Endothelial cell (in vitro differentiated cells): ENCODE results near the gene ZWILCH. TPM values are rescaled to one million over a fixed set of nuclear protein-coding genes. Genes with fewer than 3 reads are reported as not detected.

ENCODE experiments used
- DNase-seq: peaks from one replicate; pipeline ENCODE4 v3.0.0; 2021; ENCODE audit warnings: low spot score
- H3K27ac Mint-ChIP-seq: one replicate; pipeline ENCODE4 v1.8.0; 2021; ENCODE audit warnings: mixed read lengths, inconsistent platforms; ENCODE audit not compliant: unreplicated experiment
- H3K27me3 Mint-ChIP-seq: one replicate; pipeline ENCODE4 v1.8.0; 2021; ENCODE audit warnings: mild to moderate bottlenecking, moderate library complexity, mixed read lengths, inconsistent platforms; ENCODE audit not compliant: unreplicated experiment
- H3K36me3 Mint-ChIP-seq: one replicate; pipeline ENCODE4 v1.8.0; 2021; ENCODE audit warnings: mild to moderate bottlenecking, low read depth, mixed read lengths, inconsistent platforms; ENCODE audit not compliant: unreplicated experiment
- H3K4me1 Mint-ChIP-seq: one replicate; pipeline ENCODE4 v1.8.0; 2021; ENCODE audit warnings: mild to moderate bottlenecking, mixed read lengths, inconsistent platforms; ENCODE audit not compliant: unreplicated experiment
- H3K4me3 Mint-ChIP-seq: one replicate; pipeline ENCODE4 v1.8.0; 2021; ENCODE audit warnings: mild to moderate bottlenecking, mixed read lengths, inconsistent platforms; ENCODE audit not compliant: unreplicated experiment
- H3K9me3 Mint-ChIP-seq: one replicate; pipeline ENCODE4 v1.8.0; 2021; ENCODE audit warnings: mixed read lengths, inconsistent platforms; ENCODE audit not compliant: unreplicated experiment
- CTCF ChIP-seq: fragments of 200-600 bp; sonication (generic); IDR thresholded peaks from one replicate; pipeline ENCODE4 v1.5.0; 2021; ENCODE audit warnings: antibody characterized with exemption; ENCODE audit not compliant: unreplicated experiment
- total RNA-seq: library from RNA; stranded (reverse); fragmentation: NEBNext Ultra II Directional; extraction: Animal tissue kit (Norgen Biotek cat#: 25700); gene quantifications from one replicate; pipeline ENCODE4 v1.2.1, GENCODE V29; 2021; ENCODE audit not compliant: unreplicated experiment

ZWILCH gene
- total RNA-seq, 1 donor from 2014 or later, result 19.3 TPM

- Mint-ChIP-seq H3K4me1 (peaks cover 3% of the 10 kb centered on the region), H3K27ac (no peak overlapping the region), H3K9me3 (no peaks in the 10 kb centered on the region), H3K27me3 (peaks cover 6% of the 10 kb centered on the region), H3K4me3 (no peak overlapping the region), H3K36me3 (peaks cover 7% of the 10 kb centered on the region)
- DNase-seq, result no peak
- no peak for TF ChIP-seq CTCF
These were observed 67.0 kb downstream of the ZWILCH start for GRCh38 chr15:66572146-66572545.

GRCh38 chr15:66573348-66573718 lies 68.2 kb downstream of the ZWILCH start:
- no peak overlapping the region for H3K4me3 Mint-ChIP-seq
- H3K4me1 Mint-ChIP-seq, result no peaks in the 10 kb centered on the region
- TF ChIP-seq CTCF, result no peak
- H3K9me3 Mint-ChIP-seq, result no peaks in the 10 kb centered on the region
- DNase-seq, result no peak
- no peak overlapping the region for H3K27ac Mint-ChIP-seq
- peaks cover 7% of the 10 kb centered on the region for H3K36me3 Mint-ChIP-seq
- peaks cover 4% of the 10 kb centered on the region for H3K27me3 Mint-ChIP-seq

GRCh38 chr15:66573719-66574595 lies 68.8 kb downstream of the ZWILCH start:
- peaks cover 4% of the 10 kb centered on the region for H3K27me3 Mint-ChIP-seq
- H3K36me3 Mint-ChIP-seq, result peaks cover 7% of the 10 kb centered on the region
- H3K27ac Mint-ChIP-seq, result no peak overlapping the region
- H3K9me3 Mint-ChIP-seq, result no peaks in the 10 kb centered on the region
- no peaks in the 10 kb centered on the region for H3K4me1 Mint-ChIP-seq
- no peak for TF ChIP-seq CTCF
- no peak overlapping the region for H3K4me3 Mint-ChIP-seq
- DNase-seq, result no peak

GRCh38 chr15:66574596-66574950 lies 69.4 kb downstream of the ZWILCH start:
- Mint-ChIP-seq H3K4me3 (no peak overlapping the region), H3K27ac (no peak overlapping the region), H3K27me3 (peaks cover 3% of the 10 kb centered on the region), H3K36me3 (peaks cover 7% of the 10 kb centered on the region), H3K4me1 (no peaks in the 10 kb centered on the region), H3K9me3 (no peaks in the 10 kb centered on the region)
- no peak for DNase-seq
- no peak for TF ChIP-seq CTCF

GRCh38 chr15:66578286-66578875 lies 73.3 kb downstream of the ZWILCH start:
- Mint-ChIP-seq H3K36me3 (no peaks in the 10 kb centered on the region), H3K4me1 (no peaks in the 10 kb centered on the region), H3K4me3 (no peak overlapping the region), H3K27ac (no peak overlapping the region), H3K27me3 (no peaks in the 10 kb centered on the region), H3K9me3 (no peaks in the 10 kb centered on the region)
- DNase-seq, result no peak
- TF ChIP-seq CTCF, result no peak
